Stimulated activated CD4-positive, alpha-beta T cell treated with anti-CD3 and anti-CD28 coated beads, Interleukin-15, amount 100 ng/mL, for 48 hours (primary cell): ENCODE measurements around the gene S100PBP.
"Not testable (repeated sequence)": the region's sequence is repeated elsewhere in the genome, so short reads cannot be mapped to it uniquely, and the experiment has no call there.

ENCODE experiments used
- DNase-seq, 2 donors: peaks; one replicate each; pipeline ENCODE4 v3.0.0-alpha.2; 2020; ENCODE audit warnings: low read depth in 2 of 2

The S100PBP gene

DNA sequence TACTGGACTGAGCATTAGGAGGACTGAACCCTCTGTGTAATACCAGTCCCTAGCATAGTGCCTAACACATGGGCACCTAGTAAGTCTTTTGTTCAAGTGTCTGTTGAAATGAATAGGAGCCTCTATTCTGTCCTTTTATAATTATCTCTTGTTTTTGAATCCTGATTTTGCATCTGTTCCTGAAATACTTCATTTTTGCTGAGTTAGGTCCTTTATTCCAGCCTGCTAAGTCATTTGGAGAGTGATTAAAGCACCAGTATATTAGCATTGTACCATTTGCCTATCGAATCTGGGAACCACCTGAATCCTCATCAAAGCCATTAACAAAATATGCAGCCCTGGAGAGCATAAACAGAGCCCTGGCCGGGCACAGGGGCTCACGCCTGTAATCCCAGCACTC lies 32.6 kb upstream of the S100PBP start:
- DNase-seq, result no peak

DNA sequence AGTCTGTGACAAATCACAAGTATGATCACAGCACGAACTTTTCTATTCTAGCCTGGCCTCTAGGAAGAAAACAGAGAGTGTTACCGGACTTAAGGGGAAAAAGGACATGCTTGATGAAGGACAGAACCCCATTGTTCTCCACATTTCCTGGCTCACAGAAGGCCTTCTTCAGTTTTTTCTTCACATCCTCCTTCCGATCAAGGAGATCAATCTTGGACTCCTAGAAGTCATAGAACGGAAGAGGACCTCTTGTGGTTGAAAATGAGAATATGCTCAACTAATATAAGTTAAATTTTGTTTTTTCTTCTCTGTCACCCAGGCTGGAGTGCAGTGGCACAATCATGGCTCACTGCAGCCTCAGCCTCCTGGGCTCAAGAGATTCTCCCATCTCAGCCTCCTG lies 30.6 kb upstream of the S100PBP start:
- no peak for DNase-seq

DNA sequence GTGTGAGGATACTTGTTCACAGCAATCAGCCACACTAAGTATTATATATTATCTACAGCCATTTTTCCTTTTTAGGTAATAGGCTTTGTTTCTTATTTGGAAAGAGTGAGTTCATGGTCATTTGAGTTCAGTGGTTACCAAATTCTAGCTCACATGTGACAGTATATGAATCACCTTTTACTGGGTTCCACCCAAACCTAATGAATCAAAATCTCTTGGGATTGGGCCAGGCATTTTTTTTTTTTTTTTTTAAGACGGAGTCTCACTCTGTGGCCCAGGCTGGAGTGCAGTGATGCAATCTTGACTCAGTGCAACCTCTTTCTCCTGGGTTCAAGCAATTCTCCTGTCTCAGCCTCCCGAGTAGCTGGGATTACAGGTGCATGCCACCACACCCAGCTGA lies 28.1 kb upstream of the S100PBP start:
- DNase-seq, result not testable (repeated sequence)

DNA sequence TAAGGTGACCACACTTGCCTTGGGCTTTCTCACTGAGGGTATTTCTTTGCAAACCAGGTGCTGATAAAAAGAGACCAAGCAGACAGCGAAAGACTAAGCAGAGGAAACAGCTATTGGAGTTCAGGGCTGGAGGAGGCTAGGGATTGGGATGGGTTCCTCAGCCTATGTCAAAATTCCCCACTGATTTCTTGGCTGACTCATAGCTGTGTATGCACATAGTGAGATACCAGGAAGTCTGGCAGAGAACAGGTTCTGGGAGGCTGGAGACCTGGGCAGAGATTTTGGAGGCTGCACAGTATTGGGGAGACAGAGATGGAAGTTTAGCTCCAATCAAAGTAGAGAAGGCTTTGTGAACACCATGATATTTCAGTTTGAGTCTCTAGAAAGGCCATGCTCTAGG lies 25.6 kb upstream of the S100PBP start:
- no peak for DNase-seq

DNA sequence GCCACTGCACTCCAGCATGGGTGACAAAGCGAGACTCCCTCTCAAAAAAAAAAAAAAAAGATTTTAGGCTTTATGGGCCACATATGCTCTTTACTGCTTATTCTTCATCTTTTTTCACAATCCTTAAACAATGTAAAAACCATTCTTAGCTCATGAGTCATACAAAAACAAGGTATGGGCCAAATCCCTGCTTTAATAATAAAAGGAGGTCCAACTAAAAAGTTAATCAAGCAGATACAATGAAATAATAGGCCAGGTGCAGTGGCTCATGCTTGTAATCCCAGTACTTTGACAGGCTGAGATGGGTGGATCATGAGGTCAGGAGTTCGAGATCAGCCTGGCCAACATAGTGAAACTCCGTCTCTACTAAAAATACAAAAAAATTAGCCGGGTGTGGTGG lies 21.7 kb upstream of the S100PBP start:
- DNase-seq, result not testable (repeated sequence)

DNA sequence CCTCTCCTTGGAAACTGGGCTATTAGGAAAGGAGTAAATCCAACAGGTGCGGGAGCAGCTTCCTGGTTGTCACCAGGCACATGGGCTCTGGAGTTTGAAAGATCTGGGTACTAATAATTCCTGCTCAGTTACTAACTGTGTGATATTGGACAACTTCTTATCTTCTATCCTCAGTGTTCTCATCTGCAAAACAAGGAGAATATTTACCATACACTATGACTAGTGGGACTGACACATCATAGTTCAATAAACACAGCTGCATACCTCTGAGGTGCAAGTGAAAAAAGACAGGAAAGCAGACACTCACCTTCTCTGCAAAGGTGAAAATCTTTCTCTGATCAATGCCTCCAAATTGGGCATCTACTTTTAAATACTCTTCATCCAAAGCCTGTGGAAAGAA lies 20.0 kb upstream of the S100PBP start:
- no peak for DNase-seq

DNA sequence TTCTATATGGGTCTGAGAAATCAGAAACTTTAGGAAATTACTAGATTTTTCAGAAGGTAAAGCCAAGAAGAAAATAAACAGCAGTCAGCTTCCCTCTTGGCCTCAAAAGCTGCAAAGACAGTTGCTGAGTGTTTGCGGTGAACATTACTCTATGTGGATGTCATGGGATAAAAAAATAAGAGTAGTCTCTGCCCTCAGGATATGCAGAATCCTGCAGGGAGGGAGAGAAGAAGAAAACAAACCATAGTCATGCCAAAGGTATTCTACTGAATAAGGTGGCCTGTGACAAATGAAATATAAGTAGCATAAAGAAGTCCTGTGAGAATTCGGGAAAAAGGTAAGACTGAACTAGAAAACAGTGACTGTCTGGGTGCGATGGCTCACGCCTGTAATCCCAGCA lies 19.3 kb upstream of the S100PBP start:
- no peak for DNase-seq

DNA sequence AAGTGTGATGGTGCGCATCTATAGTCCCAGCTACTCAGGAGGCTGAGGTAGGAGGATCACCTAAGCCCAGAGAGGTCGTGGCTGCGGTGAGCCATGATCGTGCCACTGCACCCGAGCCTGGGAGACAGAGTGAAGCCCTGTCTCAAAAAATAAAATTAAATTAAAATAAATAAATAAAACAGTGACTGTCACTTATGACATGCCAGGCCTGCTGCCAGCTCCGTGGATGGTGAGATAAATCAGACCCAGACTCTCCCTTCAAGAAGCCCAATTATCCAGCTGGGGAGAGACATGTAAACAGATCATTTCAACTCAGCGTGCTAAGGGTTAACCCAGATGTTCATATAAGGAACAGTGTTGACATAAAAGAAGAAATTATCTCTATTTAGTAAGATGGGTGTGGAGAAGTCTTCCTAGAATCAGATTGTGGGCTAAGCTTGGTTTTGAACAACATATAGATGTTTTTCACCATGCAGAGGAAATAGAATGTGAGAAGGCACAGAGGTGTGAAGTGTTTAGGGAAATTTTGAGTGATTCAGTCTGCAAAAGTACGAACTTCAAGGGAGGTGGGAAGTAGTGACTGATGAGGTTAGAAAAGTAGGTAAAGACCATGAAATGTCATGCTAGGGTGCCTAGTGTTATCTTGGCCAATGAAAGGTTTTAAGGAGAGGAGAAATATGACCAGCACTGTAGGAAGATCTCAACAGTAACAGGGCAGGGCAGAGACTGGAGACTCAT lies 18.6 kb upstream of the S100PBP start:
- DNase-seq, result no peak

DNA sequence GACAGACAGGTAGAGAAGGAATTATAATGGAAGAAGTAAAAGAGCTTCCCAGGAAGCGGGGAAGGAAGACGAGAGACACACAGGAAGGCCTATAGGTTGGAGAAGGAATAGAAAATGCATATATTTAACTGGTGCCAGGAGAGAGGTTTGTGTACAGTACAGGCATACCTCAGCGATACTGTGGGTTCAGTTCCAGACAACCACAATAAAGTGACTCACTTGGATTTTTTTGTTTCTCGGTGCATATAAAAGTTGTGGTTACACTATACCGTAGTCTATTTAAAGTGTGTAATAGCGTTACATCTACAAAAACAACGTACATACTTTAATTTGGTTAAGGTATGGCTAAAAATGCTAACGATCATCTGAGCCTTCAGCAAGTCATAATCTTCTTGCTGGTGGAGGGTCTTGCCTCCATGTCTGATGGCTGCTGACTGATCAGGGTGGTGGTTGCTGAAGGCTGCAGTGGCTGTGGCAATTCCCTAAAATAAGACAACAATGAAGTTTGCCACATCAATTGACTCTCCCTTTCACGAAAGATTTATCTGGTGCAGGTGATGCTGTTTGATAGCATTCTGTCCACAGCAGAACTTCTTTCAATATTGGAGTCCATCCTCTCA lies 16.2 kb upstream of the S100PBP start:
- DNase-seq, result no peak

DNA sequence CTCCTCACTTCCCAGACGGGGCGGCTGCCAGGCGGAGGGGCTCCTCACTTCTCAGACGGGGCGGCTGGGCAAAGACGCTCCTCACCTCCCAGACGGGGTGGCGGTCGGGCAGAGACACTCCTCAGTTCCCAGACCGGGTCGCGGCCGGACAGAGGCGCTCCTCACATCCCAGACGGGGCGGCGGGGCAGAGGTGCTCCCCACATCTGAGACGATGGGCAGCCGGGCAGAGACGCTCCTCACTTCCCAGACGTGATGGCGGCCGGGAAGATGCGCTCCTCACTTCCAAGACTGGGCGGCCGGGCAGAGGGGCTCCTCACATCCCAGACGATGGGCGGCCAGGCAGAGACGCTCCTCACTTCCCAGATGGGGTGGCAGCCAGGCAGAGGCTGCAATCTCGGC lies 13.0 kb upstream of the S100PBP start:
- DNase-seq, result not testable (repeated sequence)

DNA sequence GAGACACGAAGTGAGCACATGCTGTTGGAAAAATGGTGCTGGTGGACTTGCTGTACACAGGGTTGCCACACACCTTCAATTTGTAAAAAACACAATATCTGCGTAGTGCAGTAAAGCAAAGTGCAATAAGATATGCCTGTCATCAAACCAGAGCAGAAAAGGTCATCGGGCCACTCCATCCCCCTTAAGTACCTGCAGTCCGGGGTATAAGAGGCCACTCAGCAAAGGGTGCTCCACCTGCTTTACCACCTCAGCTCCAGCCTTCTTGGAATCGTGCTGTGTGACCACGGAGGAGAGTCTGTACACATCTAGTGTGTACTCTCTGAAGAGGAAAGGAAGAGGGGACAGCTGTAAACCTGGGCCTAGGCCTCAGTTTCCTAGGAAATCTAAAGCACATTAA lies 11.2 kb upstream of the S100PBP start:
- no peak for DNase-seq

DNA sequence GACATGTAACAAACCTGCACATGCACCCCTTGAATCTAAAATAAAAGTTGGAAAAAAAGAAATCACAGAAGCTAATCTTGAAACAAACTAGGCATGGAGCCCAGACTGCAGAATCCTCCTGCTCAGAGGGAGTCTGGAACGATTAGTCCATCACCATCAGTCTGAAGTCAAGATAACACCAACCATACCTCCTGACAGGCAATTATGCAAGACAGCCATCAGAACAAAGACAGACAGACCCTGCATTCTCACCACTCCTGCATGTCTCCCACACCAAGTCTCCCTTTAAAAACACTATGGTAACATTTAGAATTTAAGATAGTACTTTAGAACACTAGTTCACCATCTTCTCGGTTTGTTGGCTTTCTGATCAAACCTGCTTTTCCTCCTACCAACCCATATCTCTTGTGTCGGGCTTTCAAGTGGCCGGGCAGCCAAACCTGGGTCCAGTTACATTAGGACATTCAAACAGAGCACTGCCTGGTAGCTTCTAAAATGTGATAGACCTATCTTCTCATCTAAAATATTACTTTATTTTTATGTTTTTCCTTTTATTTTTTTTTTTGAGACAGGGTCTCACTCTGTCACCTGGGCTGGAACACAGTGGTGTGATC lies 10.4 kb upstream of the S100PBP start:
- no peak for DNase-seq

DNA sequence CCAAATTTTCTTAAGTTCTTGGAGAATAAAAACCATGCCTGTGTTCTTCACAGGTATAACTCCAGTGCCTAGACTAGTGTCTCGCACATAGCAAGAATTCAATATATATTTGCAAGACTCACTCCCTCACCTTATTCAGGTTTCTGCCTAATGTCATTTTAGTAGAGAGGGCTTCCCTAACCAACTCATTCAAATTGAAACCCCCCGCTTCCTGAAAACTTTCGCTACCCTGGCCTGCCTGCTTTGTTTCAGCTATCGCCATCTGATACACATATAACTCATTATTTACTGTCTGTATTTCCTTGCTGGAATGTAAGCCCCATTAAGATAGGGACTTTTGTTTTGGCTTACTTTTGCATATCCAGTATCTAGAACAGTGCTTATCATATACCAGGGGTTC lies 8.9 kb upstream of the S100PBP start:
- no peak for DNase-seq

DNA sequence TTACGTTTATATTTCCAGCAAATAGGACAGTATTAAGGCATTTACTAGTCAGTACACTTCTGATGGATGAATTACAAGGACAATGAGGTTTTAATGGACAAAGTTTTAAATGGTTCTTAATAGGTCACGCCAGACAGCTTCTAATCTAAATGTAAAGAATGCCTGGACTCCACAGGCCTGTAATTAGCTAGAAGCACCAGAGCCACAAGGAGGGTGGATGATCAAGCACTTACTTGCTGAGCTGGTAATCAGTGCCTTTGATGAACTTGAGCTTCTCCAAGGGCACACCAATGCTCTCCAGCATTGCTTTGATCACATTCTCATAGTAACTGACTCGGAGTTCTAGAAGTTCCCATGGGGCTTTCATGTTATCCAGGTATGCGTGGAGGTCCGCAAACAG lies 7.1 kb upstream of the S100PBP start:
- DNase-seq, result no peak

DNA sequence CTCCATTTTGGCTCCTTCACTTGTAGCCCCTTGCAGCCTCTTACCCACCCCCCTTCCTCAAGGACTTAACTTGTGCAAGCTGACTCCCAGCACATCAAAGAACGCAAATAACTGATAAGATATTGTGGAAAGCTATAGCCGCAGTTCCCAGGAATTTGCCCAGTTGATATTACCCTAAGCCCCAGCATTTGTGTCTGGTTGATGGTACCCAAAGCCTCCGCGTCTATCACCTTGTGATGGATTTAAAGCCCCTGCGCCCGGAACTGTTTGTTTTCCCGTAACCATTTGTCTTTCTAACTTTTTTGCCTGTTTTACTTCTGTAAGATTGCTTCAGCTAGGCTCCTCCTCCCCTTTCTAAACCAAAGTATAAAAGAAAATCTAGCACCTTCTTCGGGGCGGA lies 6.2 kb upstream of the S100PBP start:
- DNase-seq, result no peak

DNA sequence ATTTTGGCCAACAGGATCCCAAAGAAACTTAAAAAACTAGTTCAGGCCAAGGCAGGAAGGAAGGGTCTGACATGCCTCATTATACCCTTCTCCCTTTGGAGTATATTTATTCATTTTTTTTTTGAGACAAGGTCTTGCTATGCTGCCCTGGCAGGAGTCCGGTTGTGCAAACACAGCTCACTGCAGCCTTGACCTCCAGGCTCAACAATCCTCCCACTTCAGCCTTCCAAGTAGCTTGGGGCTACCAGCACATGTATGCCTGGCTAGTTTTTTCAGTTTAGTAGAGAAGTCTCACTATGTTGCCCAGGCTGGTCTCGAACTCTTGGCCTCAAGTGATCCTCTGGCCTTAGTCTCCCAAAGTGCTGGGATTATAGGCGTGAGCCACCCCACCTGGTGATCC lies 5.5 kb upstream of the S100PBP start:
- no peak for DNase-seq

DNA sequence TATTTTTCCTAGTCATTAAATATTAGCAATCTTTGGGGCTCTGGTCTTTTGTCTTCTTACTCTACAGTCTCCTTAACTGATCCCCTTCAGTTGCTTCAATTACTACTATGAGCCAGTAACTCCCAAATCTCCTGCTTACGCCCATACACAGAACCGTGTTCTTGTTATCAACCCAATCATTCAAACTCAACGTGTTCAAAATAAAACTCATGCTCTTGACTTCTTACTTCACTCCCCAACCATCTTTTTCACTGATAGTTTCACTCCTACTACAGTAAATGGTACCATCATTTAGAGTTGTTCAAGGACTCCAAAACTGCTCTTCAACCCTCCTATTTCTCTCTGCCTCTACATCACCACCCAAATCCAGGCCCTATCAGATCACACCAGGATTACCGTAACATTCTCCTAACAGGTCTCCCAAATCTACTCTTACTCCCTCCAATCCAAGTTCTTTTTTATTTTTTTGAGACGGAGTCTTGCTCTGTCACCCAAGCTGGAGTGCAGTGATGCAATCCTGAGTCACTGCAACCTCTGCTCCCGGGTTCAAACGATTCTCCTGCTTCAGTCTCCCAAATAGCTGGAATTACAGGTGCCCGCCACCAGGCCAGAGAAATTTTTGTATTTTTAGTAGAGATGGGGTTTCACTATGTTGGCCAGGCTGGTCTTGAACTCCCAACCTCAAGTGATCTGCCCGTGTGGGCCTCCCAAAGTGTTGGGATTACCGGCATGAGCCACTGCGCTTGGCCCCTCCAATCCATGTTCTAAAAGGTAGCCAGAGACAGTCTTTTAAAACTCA lies 3.3 kb upstream of the S100PBP start:
- no peak for DNase-seq

DNA sequence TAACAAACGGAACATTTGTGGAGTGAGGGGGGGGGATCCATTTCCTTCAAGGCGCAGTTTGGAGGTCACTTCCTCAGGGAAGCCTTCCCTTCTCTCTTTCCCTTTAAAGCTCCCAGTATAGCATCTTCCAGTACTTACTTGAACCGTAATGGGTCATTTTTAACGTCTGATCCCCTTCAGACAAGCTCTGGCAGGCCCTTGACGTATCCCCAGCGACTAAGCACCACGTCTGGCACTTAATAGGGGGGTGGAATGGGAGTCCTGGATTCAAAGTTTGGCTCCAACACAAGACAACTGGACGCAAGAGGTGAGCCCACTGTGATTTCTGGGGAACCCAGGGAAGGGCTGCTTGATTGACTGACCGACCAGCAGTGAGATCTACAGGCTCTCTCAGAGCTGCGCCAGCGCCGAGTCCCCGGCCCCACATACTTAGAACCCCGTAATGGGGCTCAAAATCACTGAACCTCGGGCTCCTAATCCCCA lies 736 bp upstream of the S100PBP start:
- DNase-seq, result no peak

DNA sequence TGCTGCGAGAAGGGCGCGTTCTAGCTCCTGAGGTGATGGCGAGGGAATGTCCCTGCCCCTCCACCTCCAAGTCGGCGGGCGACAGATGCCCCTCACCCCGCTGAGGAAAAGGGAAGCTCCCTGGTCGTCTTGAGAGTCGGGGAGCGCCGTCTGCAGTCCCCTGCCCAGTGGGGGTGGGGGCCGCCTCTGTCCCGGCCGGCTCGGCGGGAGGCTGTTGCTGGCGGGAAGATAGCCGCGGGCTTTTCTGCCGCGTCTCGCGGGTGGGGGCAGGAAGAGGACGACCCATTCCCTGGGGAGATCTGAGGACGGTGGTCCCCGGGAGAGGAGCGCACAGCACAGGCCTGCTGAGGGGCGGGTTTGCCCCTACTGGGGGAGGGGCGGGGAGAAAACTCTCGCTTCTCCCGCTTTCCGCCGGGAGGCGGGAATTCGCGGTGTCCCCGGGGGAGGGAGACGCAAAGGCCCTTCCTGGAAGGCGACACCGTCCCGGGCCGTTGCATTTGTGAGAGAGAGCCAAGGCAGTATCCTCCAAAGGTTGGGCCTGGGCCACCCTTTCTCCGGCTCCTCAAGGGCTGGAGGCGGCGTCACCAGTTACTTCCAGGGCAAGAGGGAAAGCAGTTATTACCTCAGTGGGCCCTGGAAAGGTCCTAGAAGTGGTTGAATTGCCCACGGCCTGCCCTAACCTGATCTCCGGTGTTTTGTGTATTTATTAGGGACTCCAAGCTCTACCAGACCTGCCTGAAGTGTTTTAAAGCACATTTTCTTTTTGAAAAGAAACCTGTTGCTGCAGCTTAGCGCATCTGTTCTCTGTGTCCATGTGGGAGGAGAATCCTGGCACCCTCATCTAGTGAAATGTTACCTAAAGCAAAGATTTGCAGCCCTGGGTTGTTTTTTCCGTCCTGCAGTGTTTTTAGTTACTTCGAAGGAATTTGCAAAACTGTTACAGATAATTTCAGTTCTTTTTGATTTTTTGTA lies 648 bp downstream of the S100PBP start:
- no peak for DNase-seq

DNA sequence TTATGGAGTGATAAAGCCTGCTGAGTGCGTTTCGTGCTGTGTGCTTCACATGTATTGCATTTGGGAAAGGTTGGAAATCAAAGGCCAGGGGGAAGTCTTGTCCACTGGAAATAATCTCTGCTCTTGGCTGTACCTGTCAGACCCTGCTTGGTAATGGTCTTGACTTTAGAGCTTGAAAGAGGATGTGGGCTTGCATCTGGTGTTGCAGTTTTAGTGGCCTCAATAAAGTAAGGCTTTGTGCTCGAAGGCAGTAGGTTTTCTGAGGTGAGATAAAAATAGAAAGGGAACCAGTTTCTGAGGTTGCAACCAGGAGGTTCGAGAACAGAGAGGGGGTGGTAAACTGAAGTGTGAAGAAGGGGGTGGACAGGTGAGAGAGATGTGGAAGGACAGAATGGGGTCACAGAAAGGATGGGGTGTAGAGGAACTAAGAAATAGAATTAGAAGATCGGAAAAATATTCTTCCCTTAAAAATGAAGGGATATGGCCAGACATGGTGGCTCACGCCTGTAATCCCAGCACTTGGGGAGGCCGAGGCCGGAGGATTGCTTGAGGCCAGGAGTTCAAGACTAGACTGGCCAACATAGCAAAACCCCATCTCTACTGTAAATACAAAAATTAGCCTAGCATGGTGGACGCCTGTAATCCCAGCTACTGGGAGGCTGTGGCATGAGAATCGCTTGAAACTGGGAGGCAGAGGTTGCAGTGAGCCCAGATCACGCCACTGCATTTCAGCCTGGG lies 1.5 kb downstream of the S100PBP start:
- no peak for DNase-seq

DNA sequence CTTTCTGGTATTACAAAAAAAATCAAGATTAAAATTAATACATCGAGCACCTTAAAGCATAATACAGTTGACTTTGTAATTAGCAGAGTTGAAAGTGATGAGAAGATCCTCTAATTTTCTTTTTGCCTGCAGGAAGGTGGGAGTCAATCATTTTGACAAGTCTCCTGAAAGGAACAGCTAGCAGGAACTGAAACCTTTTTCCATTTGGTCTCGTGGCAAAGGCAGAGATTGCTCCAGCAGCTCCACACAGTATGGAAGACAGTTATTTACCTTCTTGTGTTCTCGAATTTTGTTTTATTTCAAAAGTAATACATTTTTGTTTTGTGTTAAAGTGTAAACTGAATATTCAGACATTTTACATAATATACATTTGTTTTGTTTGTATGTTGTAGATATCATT lies 7.7 kb downstream of the S100PBP start:
- DNase-seq, result no peak
